Body of pancreas (tissue), 4 donors: ENCODE data around the gene SYNGR4. TPM values are rescaled to one million over a fixed set of nuclear protein-coding genes. Genes with fewer than 3 reads are reported as not detected.
"Not testable (repeated sequence)": the region's sequence is repeated elsewhere in the genome, so short reads cannot be mapped to it uniquely, and the experiment has no call there.

Source experiments
- ATAC-seq: fragments of 150-250 bp; one replicate; pipeline ENCODE4 v1.9.1; 2016
- DNase-seq, 4 donors: peaks; one replicate each; pipeline ENCODE4 v3.0.0-alpha.2; 2019
- H3K27ac ChIP-seq, 4 donors: fragments of 200-600 bp; sonication (generic); 1 replicate in 3 of 4; 2 replicates in 1 of 4; pipeline versions ENCODE4 v1.5.1 to v1.6.1; 2016 to 2019; ENCODE audit warnings: mild to moderate bottlenecking in 1 of 4, mixed read lengths in 1 of 4, moderate library complexity in 1 of 4
- H3K27me3 ChIP-seq, 2 donors: fragments of 200-600 bp; sonication (generic); one replicate each; pipeline ENCODE4 v1.6.0; 2016; ENCODE audit warnings: mild to moderate bottlenecking in 1 of 2
- H3K36me3 ChIP-seq, 2 donors: fragments of 200-600 bp; sonication (generic); replicated peaks in 1 of 2; 2 replicates each; pipeline ENCODE4 v1.5.1; 2016; ENCODE audit warnings: low read depth in 2 of 2; ENCODE audit not compliant: insufficient read depth in 1 of 2
- H3K4me1 ChIP-seq: fragments of 200-600 bp; sonication (generic); one replicate; pipeline ENCODE4 v1.6.0; 2016
- H3K4me3 ChIP-seq, 2 donors: fragments of 200-600 bp; sonication (generic); 1 replicate in 1 of 2; 2 replicates in 1 of 2; pipeline ENCODE4 v1.5.1; 2016 to 2019
- H3K9me3 ChIP-seq, 3 donors: fragments of 200-600 bp; sonication (generic); 1 replicate in 2 of 3; 2 replicates in 1 of 3; pipeline ENCODE4 v1.5.1; 2016
- CTCF ChIP-seq, 7 experiments: fragments of 450-650 bp in 4 of 7; fragments of 200-600 bp in 3 of 7; sonication (generic) in 3 of 7; IDR thresholded peaks; one replicate each; pipeline ENCODE4 v1.5.1; 2016 to 2019; ENCODE audit warnings: antibody characterized with exemption in 7 of 7
- POLR2A ChIP-seq, 3 donors: fragments of 450-650 bp; IDR thresholded peaks; one replicate each; pipeline ENCODE4 v1.6.1; 2016; ENCODE audit warnings: antibody characterized with exemption in 3 of 3, mild to moderate bottlenecking in 2 of 3
- WGBS, 2 donors: methylation state at CpG; one replicate each; pipeline ENCODE4 v1.1.5; 2017; 5-methylcytosine and 5-hydroxymethylcytosine counted together
- intact Hi-C: fragments of 100-400 bp; cut with DNase I; formaldehyde crosslinking; loops from one replicate; pipeline ENCODE4 v1.15.1; 2023
- total RNA-seq, 2 donors: library from RNA; depleted of rRNA; stranded (reverse); fragments of >200 nt; gene quantifications; one replicate each; pipeline ENCODE4 v1.1.0, GENCODE V29; 2016

The SYNGR4 gene
- total RNA-seq, 2 donors from 2014 or later = 0.78 TPM; not detected in 1

DNA sequence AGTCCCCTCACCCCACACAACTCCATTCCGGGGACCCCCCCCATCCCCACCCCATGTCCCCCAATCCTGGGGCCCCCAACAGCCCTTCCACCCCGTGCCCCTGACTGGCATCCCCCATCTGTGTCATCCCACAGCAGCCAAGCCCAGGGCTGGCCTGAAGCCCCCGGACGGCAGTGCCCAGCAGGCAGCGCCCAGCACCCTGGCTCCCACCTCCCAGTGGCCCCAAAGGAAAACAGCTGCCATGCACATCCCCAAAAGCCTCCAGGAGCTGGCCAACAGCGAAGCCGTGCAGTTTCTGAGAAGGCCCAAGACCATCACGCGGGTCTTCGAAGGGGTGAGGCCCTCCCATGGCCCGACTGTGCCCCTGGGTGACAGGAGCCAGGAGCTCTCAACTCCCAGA, 1.4 kb downstream of the SYNGR4 start:
- no peak for TF ChIP-seq CTCF (IDR thresholded peaks at IDR 0.05)
- no peak for TF ChIP-seq POLR2A (IDR thresholded peaks at IDR 0.05)
- 93 to 100% methylated on average over 1 to 11 of the region's 11 CpGs for WGBS, 2 donors

DNA sequence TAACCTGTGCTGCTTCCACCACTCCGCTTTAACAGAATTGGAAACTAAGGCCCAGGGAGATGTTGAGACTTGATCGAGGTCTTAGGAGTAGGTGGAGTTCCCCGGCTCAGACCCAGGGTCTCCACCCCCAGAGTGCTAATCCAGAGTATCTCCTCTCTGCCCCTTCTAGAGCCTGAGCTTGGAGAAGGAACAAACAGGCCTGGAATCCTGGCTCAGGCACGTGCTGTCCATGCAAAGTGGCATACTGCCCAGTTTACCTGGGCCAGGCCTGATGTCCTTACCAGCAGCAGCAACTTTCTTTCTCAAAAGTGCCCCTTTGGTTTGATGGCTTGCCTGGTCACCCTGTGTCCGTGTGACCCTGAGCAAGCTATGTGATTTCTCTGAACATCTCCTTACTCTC, 3.7 kb downstream of the SYNGR4 start:
- Histone ChIP-seq H3K4me1 (peaks cover 29% of the 10 kb centered on the region), H3K9me3 (no peaks in the 10 kb centered on the region), H3K4me3 (no peak overlapping the region), H3K36me3 (no peaks in the 10 kb centered on the region), H3K27ac (peak overlapping the region in 2 of 4 donors; percentile 18 to 40), H3K27me3 (no peaks in the 10 kb centered on the region)
- TF ChIP-seq POLR2A (IDR thresholded peaks at IDR 0.05) (no peak), CTCF (IDR thresholded peaks at IDR 0.05) (no peak)
- WGBS, 2 donors = 58 to 71% methylated on average over 2 to 5 of the region's 5 CpGs
- DNase-seq = peak in 3 of 4 donors; percentile 55 to 67 (median 63)
- intact Hi-C loops = no loop called here
- no peak for ATAC-seq

More for the DNA sequence above, 1.4 kb downstream of the SYNGR4 start:
- Histone ChIP-seq H3K36me3 (no peaks in the 10 kb centered on the region), H3K27ac (no peak overlapping the region), H3K4me1 (peaks cover 29% of the 10 kb centered on the region), H3K27me3 (no peaks in the 10 kb centered on the region), H3K9me3 (no peaks in the 10 kb centered on the region), H3K4me3 (no peak overlapping the region)
- no peak for DNase-seq
- intact Hi-C loops = no loop called here
- no peak for ATAC-seq

GRCh38 chr19:48368936-48369335, 4.8 kb downstream of the SYNGR4 start:
- Histone ChIP-seq H3K27me3 (no peaks in the 10 kb centered on the region), H3K4me1 (peaks cover 24% of the 10 kb centered on the region), H3K9me3 (no peaks in the 10 kb centered on the region), H3K27ac (no peak overlapping the region), H3K36me3 (no peaks in the 10 kb centered on the region), H3K4me3 (no peak overlapping the region)
- intact Hi-C loops = no loop called here
- 55 to 67% methylated on average over 1 to 12 of the region's 14 CpGs for WGBS, 2 donors
- peak in 2 of 4 donors; percentile 36 to 53 for DNase-seq
- no peak for ATAC-seq
- TF ChIP-seq CTCF (IDR thresholded peaks at IDR 0.05) (no peak), POLR2A (IDR thresholded peaks at IDR 0.05) (no peak)

DNA sequence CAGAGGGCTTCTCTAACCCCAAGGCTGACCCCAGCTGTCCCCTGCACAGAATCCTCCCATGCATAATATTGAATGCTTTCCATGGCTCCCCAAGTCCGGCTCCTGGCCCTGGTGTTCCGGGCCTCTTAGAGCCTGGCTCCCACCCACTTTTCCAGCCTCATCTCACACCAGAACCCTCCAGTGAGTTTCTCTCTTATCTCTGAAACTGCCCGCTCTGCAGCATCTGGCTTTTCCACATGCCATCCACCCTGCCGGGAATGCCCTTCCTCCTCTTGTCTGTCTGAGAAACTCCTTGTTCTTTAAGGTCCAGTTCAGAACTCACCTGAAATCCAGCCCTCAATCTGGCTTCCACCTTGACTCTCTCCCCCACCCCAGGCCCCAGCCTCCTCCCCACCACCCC, 6.8 kb downstream of the SYNGR4 start:
- DNase-seq (no peak), ATAC-seq (no peak)
- Histone ChIP-seq H3K4me3 (no peak overlapping the region), H3K4me1 (peaks cover 17% of the 10 kb centered on the region), H3K27me3 (no peaks in the 10 kb centered on the region), H3K36me3 (no peaks in the 10 kb centered on the region), H3K9me3 (no peaks in the 10 kb centered on the region), H3K27ac (no peak overlapping the region)
- 78 to 79% methylated on average over 4 of the region's 4 CpGs for WGBS, 2 donors
- no peak for TF ChIP-seq POLR2A (IDR thresholded peaks at IDR 0.05)
- no peak for TF ChIP-seq CTCF (IDR thresholded peaks at IDR 0.05)
- intact Hi-C loops = no loop called here

- peaks cover 17% of the 10 kb centered on the region for H3K4me1 ChIP-seq
Observed at GRCh38 chr19:48371367-48371766, 7.2 kb downstream of the SYNGR4 start.

GRCh38 chr19:48371771-48372170, 7.6 kb downstream of the SYNGR4 start:
- H3K27me3 ChIP-seq, DNase-seq, H3K9me3 ChIP-seq, H3K4me3 ChIP-seq, ATAC-seq, H3K27ac ChIP-seq, H3K36me3 ChIP-seq, intact Hi-C loops: not testable (repeated sequence)
- H3K4me1 ChIP-seq = peaks cover 17% of the 10 kb centered on the region
- 85 to 95% methylated on average over 5 of the region's 5 CpGs for WGBS, 2 donors

More at GRCh38 chr19:48371367-48371766, 7.2 kb downstream of the SYNGR4 start:
- Histone ChIP-seq H3K27me3 (no peaks in the 10 kb centered on the region), H3K27ac (no peak overlapping the region), H3K9me3 (no peaks in the 10 kb centered on the region), H3K36me3 (no peaks in the 10 kb centered on the region), H3K4me3 (no peak overlapping the region)
- DNase-seq (no peak), ATAC-seq (no peak)
- 75 to 77% methylated on average over 7 of the region's 7 CpGs for WGBS, 2 donors
- TF ChIP-seq POLR2A (IDR thresholded peaks at IDR 0.05) (no peak), CTCF (IDR thresholded peaks at IDR 0.05) (no peak)
- intact Hi-C loops = no loop called here
